Measurements from ENCODE around the gene NDUFS8. TPM values are rescaled to one million over a fixed set of nuclear protein-coding genes. Genes with fewer than 3 reads are reported as not detected.
"Not testable (repeated sequence)": the region's sequence is repeated elsewhere in the genome, so short reads cannot be mapped to it uniquely, and the experiment has no call there.

The NDUFS8 gene
- total RNA-seq: 100 to 1,000 TPM; 132 to 140 TPM
- polyA plus RNA-seq: 170 TPM

DNA sequence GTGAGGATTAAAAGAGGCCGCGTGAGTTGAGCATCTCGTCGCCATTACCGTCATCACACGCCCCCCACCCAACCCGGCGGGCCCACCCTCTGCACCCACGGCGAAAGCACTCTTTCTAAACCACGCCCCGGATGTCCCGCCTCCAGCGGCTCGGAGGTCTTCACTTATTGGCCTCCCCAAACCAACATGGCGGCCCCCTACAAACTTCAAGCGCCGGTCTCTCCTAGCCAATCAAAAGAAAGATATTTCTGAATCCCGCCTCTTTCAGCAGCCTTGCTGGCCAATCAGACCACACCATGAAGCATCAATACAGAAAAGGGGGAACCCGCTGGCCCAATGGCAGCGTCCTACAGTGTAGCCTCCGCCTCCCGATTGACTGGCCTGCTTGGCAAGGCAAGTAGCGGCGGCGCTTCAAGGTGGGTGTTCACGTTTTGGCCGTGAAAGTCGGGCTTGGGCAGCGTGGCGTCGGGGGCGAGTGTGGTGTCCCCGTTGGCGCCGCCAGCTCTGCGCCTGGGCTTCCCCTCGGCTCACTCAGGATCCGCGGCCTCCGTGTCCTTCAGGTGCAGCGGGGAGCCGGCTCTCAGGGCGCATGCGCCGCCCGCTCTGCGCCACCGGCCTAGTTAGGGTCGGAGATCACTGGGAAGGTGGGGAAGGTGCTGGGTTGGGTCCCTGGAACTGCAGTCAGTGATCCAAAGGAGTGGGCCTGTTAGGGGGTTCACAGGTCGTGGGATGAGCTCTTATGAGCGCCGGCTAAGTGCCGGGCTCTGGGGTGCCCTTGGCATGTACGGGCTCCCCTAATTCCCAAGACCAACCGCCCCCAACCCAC, at the start of gene NDUFS8:
TSS of gene NDUFS8 (plus strand) at position 364 of the 826 bp plus-strand sequence. CDS start 1,471 bp downstream, outside the sequence.
- no peaks in the 10 kb centered on the region for H3K9me3 ChIP-seq (ENCODE audit: low read length)
- POLR2A ChIA-PET: interaction anchor here (2.6 kb wide), 1 partner anchor 11 kb away, joined by 7 read pairs; no protein-coding TSS in a partner anchor
- Mint-ChIP-seq H3K27me3 (peaks cover 0 to 3% of the 10 kb centered on the region in 2 donors), H3K4me3 (peak within 1 kb of the TSS; percentile 89 to 99 (median 96)), H3K36me3 (peaks cover 0 to 26% (median 0%) of the 10 kb centered on the region in 3 donors), H3K9me3 (peaks cover 0 to 1% (median 0%) of the 10 kb centered on the region in 5 donors), H3K27ac (peak within 1 kb of the TSS; percentile 57 to 96 (median 93)), H3K4me1 (peaks cover 12 to 24% (median 20%) of the 10 kb centered on the region in 3 donors)
- H3K27ac ChIP-seq (ENCODE audit: low read depth, low read length): peak within 1 kb of the TSS; percentile 74
- H3K36me3 ChIP-seq (ENCODE audit: insufficient read depth, low read length): peaks cover 12% of the 10 kb centered on the region
- peak; percentile 90 to 98 (median 97) for DNase-seq
- H3K27me3 ChIP-seq (ENCODE audit: insufficient read depth, low read length, poor library complexity, severe bottlenecking): no peaks in the 10 kb centered on the region
- H3K4me3 ChIP-seq (ENCODE audit: low read length): peak within 1 kb of the TSS; percentile 72
- CTCF ChIA-PET: interaction anchor here (1.2 kb wide), 1 partner anchor 75 kb away, joined by 3 read pairs; no protein-coding TSS in a partner anchor
- peaks cover 15% of the 10 kb centered on the region for H3K4me1 ChIP-seq (ENCODE audit: insufficient read depth, low read length)

- H3K27ac ChIP-seq (ENCODE audit: low read depth, low read length); H3K36me3 ChIP-seq (ENCODE audit: insufficient read depth, low read length); POLR2A ChIA-PET; H3K4me3 ChIP-seq (ENCODE audit: low read length); H3K36me3 Mint-ChIP-seq; H3K4me1 ChIP-seq (ENCODE audit: insufficient read depth, low read length); H3K27me3 ChIP-seq (ENCODE audit: insufficient read depth, low read length, poor library complexity, severe bottlenecking); H3K4me3 Mint-ChIP-seq; H3K9me3 ChIP-seq (ENCODE audit: low read length); H3K9me3 Mint-ChIP-seq; DNase-seq; H3K4me1 Mint-ChIP-seq: not testable (repeated sequence)
- H3K27me3 Mint-ChIP-seq: peaks cover 13 to 23% of the 10 kb centered on the region in 2 donors
- CTCF ChIA-PET: interaction anchor here (2.3 kb wide), 1 partner anchor 26 kb away, joined by 6 read pairs; no protein-coding TSS in a partner anchor
- H3K27ac Mint-ChIP-seq: peak overlapping the region in 1 of 8 donors; percentile 93
Measured at GRCh38 chr11:67981226-67981625, 49.3 kb upstream of the NDUFS8 start.

GRCh38 chr11:67982255-67982857, 48.1 kb upstream of the NDUFS8 start:
- H3K36me3 ChIP-seq (ENCODE audit: insufficient read depth, low read length); H3K27me3 ChIP-seq (ENCODE audit: insufficient read depth, low read length, poor library complexity, severe bottlenecking); H3K4me3 ChIP-seq (ENCODE audit: low read length); POLR2A ChIA-PET; H3K4me1 Mint-ChIP-seq; H3K36me3 Mint-ChIP-seq; H3K4me1 ChIP-seq (ENCODE audit: insufficient read depth, low read length); H3K9me3 Mint-ChIP-seq; H3K27ac ChIP-seq (ENCODE audit: low read depth, low read length); CTCF ChIA-PET; H3K27ac Mint-ChIP-seq; H3K4me3 Mint-ChIP-seq; H3K9me3 ChIP-seq (ENCODE audit: low read length); DNase-seq: not testable (repeated sequence)
- H3K27me3 Mint-ChIP-seq: peaks cover 13 to 14% of the 10 kb centered on the region in 2 donors

DNA sequence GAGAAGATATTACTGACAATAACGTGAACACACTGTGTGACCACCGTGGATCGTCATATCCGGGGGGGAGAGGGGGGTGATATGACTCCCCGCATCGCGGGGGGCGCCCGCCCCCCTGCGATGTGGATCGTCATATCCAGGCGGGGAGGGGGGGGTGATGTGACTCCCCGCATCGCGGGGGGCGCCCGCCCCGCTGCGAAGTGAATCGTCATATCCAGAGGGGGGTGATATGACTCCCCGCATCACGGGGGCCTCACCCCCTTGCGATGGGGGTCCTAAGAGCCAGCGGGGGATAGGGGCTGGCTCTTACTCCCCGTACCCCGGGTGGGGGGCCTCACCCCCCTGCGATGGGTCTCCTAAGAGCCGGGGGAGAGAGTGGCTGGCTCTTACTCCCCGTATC, 46.5 kb upstream of the NDUFS8 start:
- Mint-ChIP-seq H3K27ac (no peak overlapping the region), H3K36me3 (no peaks in the 10 kb centered on the region), H3K4me1 (no peaks in the 10 kb centered on the region), H3K4me3 (no peak overlapping the region), H3K27me3 (peaks cover 11% of the 10 kb centered on the region in 2 donors), H3K9me3 (no peaks in the 10 kb centered on the region)
- no peaks in the 10 kb centered on the region for H3K9me3 ChIP-seq (ENCODE audit: low read length)
- DNase-seq: no peak
- H3K4me1 ChIP-seq (ENCODE audit: insufficient read depth, low read length): no peaks in the 10 kb centered on the region
- H3K36me3 ChIP-seq (ENCODE audit: insufficient read depth, low read length): no peaks in the 10 kb centered on the region
- ChIA-PET CTCF (no interaction called here), POLR2A (no interaction called here)
- no peak overlapping the region for H3K4me3 ChIP-seq (ENCODE audit: low read length)
- no peak overlapping the region for H3K27ac ChIP-seq (ENCODE audit: low read depth, low read length)
- no peaks in the 10 kb centered on the region for H3K27me3 ChIP-seq (ENCODE audit: insufficient read depth, low read length, poor library complexity, severe bottlenecking)

GRCh38 chr11:67985302-67985701, 45.2 kb upstream of the NDUFS8 start:
- POLR2A ChIA-PET: not testable (repeated sequence)

DNA sequence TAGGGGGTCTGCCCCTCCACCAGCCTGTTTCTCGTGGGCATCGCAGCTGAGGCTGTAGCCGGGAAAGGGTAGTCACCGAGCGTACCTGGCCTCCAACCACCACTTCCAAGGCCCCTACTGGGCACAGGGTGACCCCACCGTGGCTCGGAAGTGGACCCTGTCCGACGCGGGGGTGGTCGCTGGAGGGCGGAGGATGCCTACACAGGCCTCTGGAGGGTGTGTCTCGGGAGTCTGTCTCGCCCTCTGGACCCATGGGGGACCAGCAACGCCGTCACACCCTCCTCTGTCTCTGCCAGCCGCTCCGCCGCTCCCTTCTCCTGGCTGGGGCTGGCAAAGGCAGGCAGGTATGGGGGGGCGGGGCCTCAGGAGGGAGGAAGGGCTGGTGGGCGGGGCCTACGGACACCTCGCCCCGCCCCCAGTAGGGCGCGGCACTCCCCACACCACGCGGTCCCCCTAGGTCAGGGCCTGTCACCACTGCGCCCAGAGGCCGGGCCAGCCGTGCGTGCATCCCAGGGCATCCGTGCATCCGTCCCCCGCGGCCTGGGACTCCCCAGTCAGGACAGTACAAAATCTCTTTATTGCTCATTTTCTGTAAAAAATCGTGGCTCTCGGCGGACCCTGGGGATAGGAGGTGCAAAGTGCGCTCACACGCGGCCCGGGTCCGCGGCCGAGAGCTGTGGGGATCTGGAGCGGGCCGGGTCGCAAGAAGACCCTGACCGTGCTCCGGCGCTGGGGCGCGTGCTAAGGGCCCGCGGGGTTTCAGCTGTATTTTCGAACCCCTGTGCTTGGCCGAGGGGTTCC, 39.7 kb upstream of the NDUFS8 start:
- H3K27ac Mint-ChIP-seq; H3K4me3 ChIP-seq (ENCODE audit: low read length); POLR2A ChIA-PET; H3K4me1 Mint-ChIP-seq; H3K27ac ChIP-seq (ENCODE audit: low read depth, low read length); H3K9me3 ChIP-seq (ENCODE audit: low read length); H3K36me3 ChIP-seq (ENCODE audit: insufficient read depth, low read length); H3K27me3 ChIP-seq (ENCODE audit: insufficient read depth, low read length, poor library complexity, severe bottlenecking); H3K4me3 Mint-ChIP-seq; H3K4me1 ChIP-seq (ENCODE audit: insufficient read depth, low read length); DNase-seq; H3K36me3 Mint-ChIP-seq; CTCF ChIA-PET; H3K9me3 Mint-ChIP-seq; H3K27me3 Mint-ChIP-seq: not testable (repeated sequence)

More at GRCh38 chr11:67985302-67985701, 45.2 kb upstream of the NDUFS8 start:
- H3K27ac Mint-ChIP-seq; H3K4me3 Mint-ChIP-seq; H3K4me3 ChIP-seq (ENCODE audit: low read length); H3K27me3 ChIP-seq (ENCODE audit: insufficient read depth, low read length, poor library complexity, severe bottlenecking); CTCF ChIA-PET; H3K9me3 Mint-ChIP-seq; H3K36me3 ChIP-seq (ENCODE audit: insufficient read depth, low read length); H3K27ac ChIP-seq (ENCODE audit: low read depth, low read length); H3K4me1 ChIP-seq (ENCODE audit: insufficient read depth, low read length); H3K36me3 Mint-ChIP-seq; H3K9me3 ChIP-seq (ENCODE audit: low read length); H3K4me1 Mint-ChIP-seq; DNase-seq: not testable (repeated sequence)
- peaks cover 11% of the 10 kb centered on the region in 2 donors for H3K27me3 Mint-ChIP-seq

DNA sequence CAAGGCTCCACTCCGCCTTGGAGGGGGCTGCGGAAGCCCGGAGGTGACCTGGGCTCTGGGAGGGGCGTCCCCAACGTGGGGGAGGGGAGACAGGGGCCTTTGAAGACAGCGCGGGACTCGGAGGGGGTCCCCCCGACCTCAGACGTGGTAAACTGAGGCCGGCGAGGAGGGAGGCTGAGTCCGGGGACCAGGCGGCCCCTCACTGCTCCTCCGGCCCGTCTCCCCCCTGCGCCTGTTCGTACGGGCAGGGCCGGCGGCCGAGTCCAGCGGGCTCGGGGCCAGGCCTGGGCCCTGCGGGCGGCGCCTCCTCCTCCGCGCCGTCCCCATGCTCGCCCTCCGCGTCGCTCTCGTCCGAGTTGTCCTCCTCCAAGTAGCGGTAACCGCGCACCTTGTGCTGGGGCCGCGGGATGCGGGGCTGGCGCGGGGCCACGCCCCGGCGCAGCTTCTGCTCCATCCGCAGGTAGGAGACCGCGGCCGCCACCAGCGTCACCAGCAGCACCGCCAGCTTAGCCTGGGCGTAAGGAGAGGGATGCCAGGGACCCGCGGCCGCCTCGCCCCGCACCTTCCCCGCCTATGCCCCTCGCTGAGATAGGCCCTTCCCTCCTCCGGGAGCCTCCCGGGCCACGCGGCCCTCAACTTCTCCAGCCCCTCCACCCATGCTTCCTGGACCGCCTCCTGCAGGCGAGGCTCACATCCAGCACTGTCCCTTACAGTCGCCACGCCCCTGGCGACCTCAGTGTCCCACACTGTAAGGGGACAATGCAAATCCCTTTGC, 38.9 kb upstream of the NDUFS8 start:
- H3K4me1 ChIP-seq (ENCODE audit: insufficient read depth, low read length); H3K27me3 Mint-ChIP-seq; POLR2A ChIA-PET; H3K27ac Mint-ChIP-seq; H3K4me1 Mint-ChIP-seq; H3K4me3 Mint-ChIP-seq; H3K27ac ChIP-seq (ENCODE audit: low read depth, low read length); H3K4me3 ChIP-seq (ENCODE audit: low read length); H3K36me3 ChIP-seq (ENCODE audit: insufficient read depth, low read length); H3K27me3 ChIP-seq (ENCODE audit: insufficient read depth, low read length, poor library complexity, severe bottlenecking); H3K36me3 Mint-ChIP-seq; H3K9me3 Mint-ChIP-seq; H3K9me3 ChIP-seq (ENCODE audit: low read length); DNase-seq; CTCF ChIA-PET: not testable (repeated sequence)

Data from CD8-positive, alpha-beta memory T cell (primary cell).